Measurements from ENCODE around the gene LNX1. TPM values are rescaled to one million over a fixed set of nuclear protein-coding genes. Genes with fewer than 3 reads are reported as not detected.
A peak's percentile ranks its signal among the peaks of the same experiment; 100 is the strongest.

LNX1 gene
- polyA plus RNA-seq, 1 donor (not counting 4 experiments of a cell fraction or from before 2014, with no cell fraction given) = 0.22 TPM

GRCh38 chr4:53541577-53542206 is 49.6 kb downstream of the LNX1 start:
- H2AFZ ChIP-seq (ENCODE audit: control insufficient read depth, low read length) = no peak overlapping the region
- H3K4me3 ChIP-seq (ENCODE audit: control insufficient read depth in 2 of 3, extremely low read depth in 1 of 3, insufficient read depth in 2 of 3, low read depth in 1 of 3, low read length in 3 of 3) = no peak overlapping the region
- no peaks in the 10 kb centered on the region for H3K79me2 ChIP-seq (ENCODE audit: control insufficient read depth, insufficient read depth, low read length)
- TF ChIP-seq EZH2 (IDR thresholded peaks at IDR 0.05; ENCODE audit: low read length) (no peak), CTCF (optimal IDR thresholded peaks at IDR 0.05 in 1 of 3, IDR thresholded peaks at IDR 0.05 in 1 of 3, conservative IDR thresholded peaks at IDR 0.05 in 1 of 3; ENCODE audit: extremely low read depth in 1 of 3, insufficient read depth in 2 of 3, low read length in 3 of 3) (no peak)
- dilution Hi-C loops (cut with MboI; ENCODE audit: extremely low pct_ligation_motif_present, low sequenced_read_pairs) = no loop called here
- FAIRE-seq (peak; percentile 71), DNase-seq (ENCODE audit: low read depth, low spot score) (peak; percentile 52)
- no peaks in the 10 kb centered on the region for H3K36me3 ChIP-seq (ENCODE audit: control insufficient read depth in 2 of 2, extremely low read depth in 1 of 2, insufficient read depth in 2 of 2, low read length in 2 of 2)
- H3K9ac ChIP-seq (ENCODE audit: control insufficient read depth, extremely low read depth, insufficient read depth, low read length) = no peak overlapping the region
- no peaks in the 10 kb centered on the region for H4K20me1 ChIP-seq (ENCODE audit: control insufficient read depth, extremely low read depth, insufficient read depth, low read length)
- no peaks in the 10 kb centered on the region for H3K9me1 ChIP-seq (ENCODE audit: control insufficient read depth, extremely low read depth, insufficient read depth, low read length)
- H3K9me3 ChIP-seq (ENCODE audit: control insufficient read depth, low read depth, low read length) = no peaks in the 10 kb centered on the region
- H3K4me2 ChIP-seq (ENCODE audit: control insufficient read depth, extremely low read depth, insufficient read depth, low read depth, low read length) = peak overlapping the region; percentile 41
- peaks cover 33% of the 10 kb centered on the region for H3K4me1 ChIP-seq (ENCODE audit: control insufficient read depth, extremely low read depth, insufficient read depth, low read length)
- no peaks in the 10 kb centered on the region for H3K27me3 ChIP-seq (ENCODE audit: control insufficient read depth, extremely low read depth, insufficient read depth, low read length)
- H3K27ac ChIP-seq (ENCODE audit: control insufficient read depth, insufficient read depth, low read length) = peak overlapping the region; percentile 76

GRCh38 chr4:53538756-53539155 is 52.5 kb downstream of the LNX1 start:
- Histone ChIP-seq H3K4me2 (ENCODE audit: control insufficient read depth, extremely low read depth, insufficient read depth, low read depth, low read length) (no peak overlapping the region), H3K9me3 (ENCODE audit: control insufficient read depth, low read depth, low read length) (no peaks in the 10 kb centered on the region), H3K27ac (ENCODE audit: control insufficient read depth, insufficient read depth, low read length) (no peak overlapping the region), H2AFZ (ENCODE audit: control insufficient read depth, low read length) (no peak overlapping the region), H3K9me1 (ENCODE audit: control insufficient read depth, extremely low read depth, insufficient read depth, low read length) (no peaks in the 10 kb centered on the region), H4K20me1 (ENCODE audit: control insufficient read depth, extremely low read depth, insufficient read depth, low read length) (no peaks in the 10 kb centered on the region), H3K4me3 (ENCODE audit: control insufficient read depth in 2 of 3, extremely low read depth in 1 of 3, insufficient read depth in 2 of 3, low read depth in 1 of 3, low read length in 3 of 3) (no peak overlapping the region), H3K9ac (ENCODE audit: control insufficient read depth, extremely low read depth, insufficient read depth, low read length) (no peak overlapping the region), H3K4me1 (ENCODE audit: control insufficient read depth, extremely low read depth, insufficient read depth, low read length) (peaks cover 33% of the 10 kb centered on the region), H3K79me2 (ENCODE audit: control insufficient read depth, insufficient read depth, low read length) (no peaks in the 10 kb centered on the region), H3K36me3 (ENCODE audit: control insufficient read depth in 2 of 2, extremely low read depth in 1 of 2, insufficient read depth in 2 of 2, low read length in 2 of 2) (no peaks in the 10 kb centered on the region), H3K27me3 (ENCODE audit: control insufficient read depth, extremely low read depth, insufficient read depth, low read length) (no peaks in the 10 kb centered on the region)
- no peak for FAIRE-seq
- no peak for TF ChIP-seq EZH2 (IDR thresholded peaks at IDR 0.05; ENCODE audit: low read length)
- no peak for DNase-seq (ENCODE audit: low read depth, low spot score)
- dilution Hi-C loops (cut with MboI; ENCODE audit: extremely low pct_ligation_motif_present, low sequenced_read_pairs) = no loop called here

- H2AFZ ChIP-seq (ENCODE audit: control insufficient read depth, low read length) = no peak overlapping the region
- dilution Hi-C loops (cut with MboI; ENCODE audit: extremely low pct_ligation_motif_present, low sequenced_read_pairs) = no loop called here
- no peaks in the 10 kb centered on the region for H3K9me1 ChIP-seq (ENCODE audit: control insufficient read depth, extremely low read depth, insufficient read depth, low read length)
- DNase-seq (ENCODE audit: low read depth, low spot score) (no peak), FAIRE-seq (peak; percentile 5)
- H3K36me3 ChIP-seq (ENCODE audit: control insufficient read depth in 2 of 2, extremely low read depth in 1 of 2, insufficient read depth in 2 of 2, low read length in 2 of 2) = no peaks in the 10 kb centered on the region
- H3K4me3 ChIP-seq (ENCODE audit: control insufficient read depth in 2 of 3, extremely low read depth in 1 of 3, insufficient read depth in 2 of 3, low read depth in 1 of 3, low read length in 3 of 3) = no peak overlapping the region
- no peak overlapping the region for H3K27ac ChIP-seq (ENCODE audit: control insufficient read depth, insufficient read depth, low read length)
- H4K20me1 ChIP-seq (ENCODE audit: control insufficient read depth, extremely low read depth, insufficient read depth, low read length) = no peaks in the 10 kb centered on the region
- no peak overlapping the region for H3K9ac ChIP-seq (ENCODE audit: control insufficient read depth, extremely low read depth, insufficient read depth, low read length)
- TF ChIP-seq CTCF (optimal IDR thresholded peaks at IDR 0.05 in 1 of 3, IDR thresholded peaks at IDR 0.05 in 1 of 3, conservative IDR thresholded peaks at IDR 0.05 in 1 of 3; ENCODE audit: extremely low read depth in 1 of 3, insufficient read depth in 2 of 3, low read length in 3 of 3) = no peak
- TF ChIP-seq EZH2 (IDR thresholded peaks at IDR 0.05; ENCODE audit: low read length) = no peak
- H3K4me2 ChIP-seq (ENCODE audit: control insufficient read depth, extremely low read depth, insufficient read depth, low read depth, low read length) = no peak overlapping the region
- H3K4me1 ChIP-seq (ENCODE audit: control insufficient read depth, extremely low read depth, insufficient read depth, low read length) = peaks cover 32% of the 10 kb centered on the region
- no peaks in the 10 kb centered on the region for H3K79me2 ChIP-seq (ENCODE audit: control insufficient read depth, insufficient read depth, low read length)
- no peaks in the 10 kb centered on the region for H3K9me3 ChIP-seq (ENCODE audit: control insufficient read depth, low read depth, low read length)
- H3K27me3 ChIP-seq (ENCODE audit: control insufficient read depth, extremely low read depth, insufficient read depth, low read length) = no peaks in the 10 kb centered on the region
Observed at GRCh38 chr4:53537606-53538005, 53.7 kb downstream of the LNX1 start.
